Measurements from ENCODE around the gene ATAT1. TPM values are rescaled to one million over a fixed set of nuclear protein-coding genes. Genes with fewer than 3 reads are reported as not detected.

ATAT1 gene
- total and polyA plus RNA-seq, 2 of the 13 experiments (the other 11 are each of a cell fraction or from before 2014, with no cell fraction given) = 9.2 to 23.6 TPM

DNA sequence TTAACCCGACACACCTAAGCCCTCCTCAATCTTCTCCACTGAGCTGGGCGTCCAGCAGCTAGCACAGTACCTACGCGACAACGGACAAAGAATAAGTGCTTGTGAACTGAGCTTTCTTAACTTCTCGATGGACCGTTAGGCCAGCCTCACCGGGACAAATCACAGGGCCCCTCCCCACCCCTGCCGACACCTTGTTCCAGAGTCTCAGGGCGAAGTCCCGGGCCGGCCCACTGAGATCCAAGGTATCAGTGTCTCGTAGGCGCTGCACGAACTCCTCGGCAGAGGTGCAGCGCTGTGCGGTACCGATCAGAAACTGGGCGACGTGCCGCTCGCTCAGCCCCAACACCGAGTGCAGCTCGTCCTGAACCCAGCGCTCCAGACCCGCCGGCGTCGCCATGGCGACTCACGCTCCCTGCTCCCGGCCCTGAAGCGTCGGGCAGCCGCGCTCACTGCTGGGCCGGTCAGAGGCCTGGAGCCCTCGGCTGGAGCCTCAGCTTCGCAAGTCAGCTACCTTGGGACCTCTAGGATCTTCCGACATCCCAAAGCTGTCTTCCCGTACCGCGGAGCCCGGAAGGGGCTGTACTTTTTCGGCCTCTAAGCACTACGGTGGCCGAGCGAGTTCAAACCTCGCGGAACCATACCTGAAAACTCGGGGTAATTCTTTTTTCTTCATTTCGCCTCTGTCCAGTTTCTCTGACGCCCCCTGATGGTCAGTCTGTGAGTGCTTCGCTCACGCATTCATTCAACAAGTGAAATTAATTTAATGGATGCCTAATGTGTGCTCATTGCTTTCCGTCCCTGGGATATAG lies 46.0 kb downstream of the ATAT1 start, which contains the start of gene DHX16 (continued):
- TF ChIP-seq, protein P1, sequence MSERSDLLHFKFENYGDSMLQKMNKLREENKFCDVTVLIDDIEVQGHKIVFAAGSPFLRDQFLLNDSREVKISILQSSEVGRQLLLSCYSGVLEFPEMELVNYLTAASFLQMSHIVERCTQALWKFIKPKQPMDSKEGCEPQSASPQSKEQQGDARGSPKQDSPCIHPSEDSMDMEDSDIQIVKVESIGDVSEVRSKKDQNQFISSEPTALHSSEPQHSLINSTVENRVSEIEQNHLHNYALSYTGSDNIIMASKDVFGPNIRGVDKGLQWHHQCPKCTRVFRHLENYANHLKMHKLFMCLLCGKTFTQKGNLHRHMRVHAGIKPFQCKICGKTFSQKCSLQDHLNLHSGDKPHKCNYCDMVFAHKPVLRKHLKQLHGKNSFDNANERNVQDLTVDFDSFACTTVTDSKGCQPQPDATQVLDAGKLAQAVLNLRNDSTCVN (CRISPR knock-in tag; IDR thresholded peaks at IDR 0.05; ENCODE audit: borderline replicate concordance) = peak; percentile 49
- TF ChIP-seq MIER3 (CRISPR knock-in tag; IDR thresholded peaks at IDR 0.05; ENCODE audit: borderline replicate concordance) (peak; percentile 60; the same call in 1 of the 2 replicates), MEIS2 (CRISPR knock-in tag; IDR thresholded peaks at IDR 0.05) (0 out of 2 replicates have a peak, but pooled peaks have one; percentile 23), ZNF562 (CRISPR knock-in tag; IDR thresholded peaks at IDR 0.05; ENCODE audit: borderline replicate concordance) (no peak), FLYWCH1 (CRISPR knock-in tag; IDR thresholded peaks at IDR 0.05) (no peak), SMAD1 (CRISPR knock-in tag; IDR thresholded peaks at IDR 0.05; ENCODE audit: borderline replicate concordance, low read depth) (no peak), ZNF263 (CRISPR knock-in tag; IDR thresholded peaks at IDR 0.05) (no peak; the same call in 1 of the 2 replicates), ZFP1 (CRISPR knock-in tag; IDR thresholded peaks at IDR 0.05) (peak; percentile 85), YY1 (IDR thresholded peaks at IDR 0.05; ENCODE audit: insufficient read depth, insufficient replicate concordance, low read depth, low read length) (peak; percentile 77), ZBTB38 (CRISPR knock-in tag; IDR thresholded peaks at IDR 0.05) (no peak; the same call in 1 of the 2 replicates), POLR2AphosphoS5 (IDR thresholded peaks at IDR 0.05; ENCODE audit: low read depth, low read length) (peak; percentile 88), ZNF773 (CRISPR knock-in tag; IDR thresholded peaks at IDR 0.05; ENCODE audit: borderline replicate concordance) (peak; percentile 26; the same call in 1 of the 2 replicates), BCL6 (CRISPR knock-in tag; IDR thresholded peaks at IDR 0.05) (peak; percentile 74), SMARCC2 (IDR thresholded peaks at IDR 0.05) (no peak), HDAC2 (CRISPR knock-in tag; IDR thresholded peaks at IDR 0.05) (peak; percentile 84), NFKBIZ (CRISPR knock-in tag; IDR thresholded peaks at IDR 0.05) (no peak; the same call in 1 of the 2 replicates), NR2F1 (CRISPR knock-in tag; IDR thresholded peaks at IDR 0.05) (no peak), PTBP1 (IDR thresholded peaks at IDR 0.05; ENCODE audit: low read depth, low read length, poor library complexity, severe bottlenecking) (peak; percentile 65), ZNF850 (CRISPR knock-in tag; conservative IDR thresholded peaks at IDR 0.05) (peak; percentile 82; the same call in 1 of the 2 replicates), PCBP1 (IDR thresholded peaks at IDR 0.05; ENCODE audit: borderline replicate concordance, low read depth, low read length) (no peak), BORCS8-MEF2B (CRISPR knock-in tag; IDR thresholded peaks at IDR 0.05) (peak; percentile 80), MIXL1 (CRISPR knock-in tag; IDR thresholded peaks at IDR 0.05) (peak; percentile 95), ZNF12 (CRISPR knock-in tag; IDR thresholded peaks at IDR 0.05) (peak; percentile 13; the same call in 1 of the 2 replicates)
- TF ChIP-seq, protein P2, sequence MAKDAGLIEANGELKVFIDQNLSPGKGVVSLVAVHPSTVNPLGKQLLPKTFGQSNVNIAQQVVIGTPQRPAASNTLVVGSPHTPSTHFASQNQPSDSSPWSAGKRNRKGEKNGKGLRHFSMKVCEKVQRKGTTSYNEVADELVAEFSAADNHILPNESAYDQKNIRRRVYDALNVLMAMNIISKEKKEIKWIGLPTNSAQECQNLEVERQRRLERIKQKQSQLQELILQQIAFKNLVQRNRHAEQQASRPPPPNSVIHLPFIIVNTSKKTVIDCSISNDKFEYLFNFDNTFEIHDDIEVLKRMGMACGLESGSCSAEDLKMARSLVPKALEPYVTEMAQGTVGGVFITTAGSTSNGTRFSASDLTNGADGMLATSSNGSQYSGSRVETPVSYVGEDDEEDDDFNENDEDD (CRISPR knock-in tag; IDR thresholded peaks at IDR 0.05; ENCODE audit: borderline replicate concordance) = peak; percentile 39; the same call in 1 of the 2 replicates
- TF ChIP-seq, protein P3, sequence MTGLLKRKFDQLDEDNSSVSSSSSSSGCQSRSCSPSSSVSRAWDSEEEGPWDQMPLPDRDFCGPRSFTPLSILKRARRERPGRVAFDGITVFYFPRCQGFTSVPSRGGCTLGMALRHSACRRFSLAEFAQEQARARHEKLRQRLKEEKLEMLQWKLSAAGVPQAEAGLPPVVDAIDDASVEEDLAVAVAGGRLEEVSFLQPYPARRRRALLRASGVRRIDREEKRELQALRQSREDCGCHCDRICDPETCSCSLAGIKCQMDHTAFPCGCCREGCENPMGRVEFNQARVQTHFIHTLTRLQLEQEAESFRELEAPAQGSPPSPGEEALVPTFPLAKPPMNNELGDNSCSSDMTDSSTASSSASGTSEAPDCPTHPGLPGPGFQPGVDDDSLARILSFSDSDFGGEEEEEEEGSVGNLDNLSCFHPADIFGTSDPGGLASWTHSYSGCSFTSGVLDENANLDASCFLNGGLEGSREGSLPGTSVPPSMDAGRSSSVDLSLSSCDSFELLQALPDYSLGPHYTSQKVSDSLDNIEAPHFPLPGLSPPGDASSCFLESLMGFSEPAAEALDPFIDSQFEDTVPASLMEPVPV (CRISPR knock-in tag; IDR thresholded peaks at IDR 0.05) = peak; percentile 74; the same call in 1 of the 2 replicates
- TF ChIP-seq, protein P4, sequence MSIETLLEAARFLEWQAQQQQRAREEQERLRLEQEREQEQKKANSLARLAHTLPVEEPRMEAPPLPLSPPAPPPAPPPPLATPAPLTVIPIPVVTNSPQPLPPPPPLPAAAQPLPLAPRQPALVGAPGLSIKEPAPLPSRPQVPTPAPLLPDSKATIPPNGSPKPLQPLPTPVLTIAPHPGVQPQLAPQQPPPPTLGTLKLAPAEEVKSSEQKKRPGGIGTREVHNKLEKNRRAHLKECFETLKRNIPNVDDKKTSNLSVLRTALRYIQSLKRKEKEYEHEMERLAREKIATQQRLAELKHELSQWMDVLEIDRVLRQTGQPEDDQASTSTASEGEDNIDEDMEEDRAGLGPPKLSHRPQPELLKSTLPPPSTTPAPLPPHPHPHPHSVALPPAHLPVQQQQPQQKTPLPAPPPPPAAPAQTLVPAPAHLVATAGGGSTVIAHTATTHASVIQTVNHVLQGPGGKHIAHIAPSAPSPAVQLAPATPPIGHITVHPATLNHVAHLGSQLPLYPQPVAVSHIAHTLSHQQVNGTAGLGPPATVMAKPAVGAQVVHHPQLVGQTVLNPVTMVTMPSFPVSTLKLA (IDR thresholded peaks at IDR 0.05) = no peak
